Endothelial cell of umbilical vein (primary cell): ENCODE data around the gene LDLRAD4.

Experiments
- POLR2AphosphoS5 ChIP-seq: IDR thresholded peaks from 2 replicates; pipeline ENCODE4 v1.6.1; 2012; ENCODE audit warnings: low read depth, mild to moderate bottlenecking, control low read depth, low read length, moderate library complexity; ENCODE audit not compliant: insufficient read depth
- TF ChIP-seq, protein P1 (sequence below), 2 donors: IDR thresholded peaks; 1 replicate in 1 of 2; 2 replicates in 1 of 2; pipeline ENCODE4 v1.5.1; 2011; ENCODE audit warnings: low read length in 2 of 2, mild to moderate bottlenecking in 2 of 2, moderate library complexity in 2 of 2, control low read depth in 1 of 2, inconsistent platforms in 1 of 2, low read depth in 1 of 2; ENCODE audit not compliant: insufficient read depth in 1 of 2; ENCODE audit errors: extremely low read depth in 1 of 2

GRCh38 chr18:13269521-13270011, 51.0 kb downstream of the LDLRAD4 start:
- TF ChIP-seq, protein P1, sequence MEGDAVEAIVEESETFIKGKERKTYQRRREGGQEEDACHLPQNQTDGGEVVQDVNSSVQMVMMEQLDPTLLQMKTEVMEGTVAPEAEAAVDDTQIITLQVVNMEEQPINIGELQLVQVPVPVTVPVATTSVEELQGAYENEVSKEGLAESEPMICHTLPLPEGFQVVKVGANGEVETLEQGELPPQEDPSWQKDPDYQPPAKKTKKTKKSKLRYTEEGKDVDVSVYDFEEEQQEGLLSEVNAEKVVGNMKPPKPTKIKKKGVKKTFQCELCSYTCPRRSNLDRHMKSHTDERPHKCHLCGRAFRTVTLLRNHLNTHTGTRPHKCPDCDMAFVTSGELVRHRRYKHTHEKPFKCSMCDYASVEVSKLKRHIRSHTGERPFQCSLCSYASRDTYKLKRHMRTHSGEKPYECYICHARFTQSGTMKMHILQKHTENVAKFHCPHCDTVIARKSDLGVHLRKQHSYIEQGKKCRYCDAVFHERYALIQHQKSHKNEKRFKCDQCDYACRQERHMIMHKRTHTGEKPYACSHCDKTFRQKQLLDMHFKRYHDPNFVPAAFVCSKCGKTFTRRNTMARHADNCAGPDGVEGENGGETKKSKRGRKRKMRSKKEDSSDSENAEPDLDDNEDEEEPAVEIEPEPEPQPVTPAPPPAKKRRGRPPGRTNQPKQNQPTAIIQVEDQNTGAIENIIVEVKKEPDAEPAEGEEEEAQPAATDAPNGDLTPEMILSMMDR (IDR thresholded peaks at IDR 0.05; ENCODE audit: extremely low read depth in 1 of 2, insufficient read depth in 1 of 2, low read depth in 1 of 2, low read length in 2 of 2), result no peak
- TF ChIP-seq POLR2AphosphoS5, result no peak
